ENCODE data around the gene ARHGAP18. TPM values are rescaled to one million over a fixed set of nuclear protein-coding genes. Genes with fewer than 3 reads are reported as not detected.

ARHGAP18 gene, protein sequence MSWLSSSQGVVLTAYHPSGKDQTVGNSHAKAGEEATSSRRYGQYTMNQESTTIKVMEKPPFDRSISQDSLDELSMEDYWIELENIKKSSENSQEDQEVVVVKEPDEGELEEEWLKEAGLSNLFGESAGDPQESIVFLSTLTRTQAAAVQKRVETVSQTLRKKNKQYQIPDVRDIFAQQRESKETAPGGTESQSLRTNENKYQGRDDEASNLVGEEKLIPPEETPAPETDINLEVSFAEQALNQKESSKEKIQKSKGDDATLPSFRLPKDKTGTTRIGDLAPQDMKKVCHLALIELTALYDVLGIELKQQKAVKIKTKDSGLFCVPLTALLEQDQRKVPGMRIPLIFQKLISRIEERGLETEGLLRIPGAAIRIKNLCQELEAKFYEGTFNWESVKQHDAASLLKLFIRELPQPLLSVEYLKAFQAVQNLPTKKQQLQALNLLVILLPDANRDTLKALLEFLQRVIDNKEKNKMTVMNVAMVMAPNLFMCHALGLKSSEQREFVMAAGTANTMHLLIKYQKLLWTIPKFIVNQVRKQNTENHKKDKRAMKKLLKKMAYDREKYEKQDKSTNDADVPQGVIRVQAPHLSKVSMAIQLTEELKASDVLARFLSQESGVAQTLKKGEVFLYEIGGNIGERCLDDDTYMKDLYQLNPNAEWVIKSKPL
- total RNA-seq, result 24.5 and 26.9 TPM in 2 replicates

- DNase-seq (ENCODE audit: low read depth), result peak; percentile 56
- peak within 1 kb of the TSS; percentile 77 for H3K4me3 ChIP-seq (ENCODE audit: low read depth, low read length)
- TF ChIP-seq CTCF (conservative IDR thresholded peaks at IDR 0.05; ENCODE audit: low read depth, low read length), result no peak
Observed at GRCh38 chr6:129709769-129710449, at the start of gene ARHGAP18. ARHGAP18 (minus strand) TSS chr6:129710177; CDS start chr6:129710136, 41 bp downstream.

DNA sequence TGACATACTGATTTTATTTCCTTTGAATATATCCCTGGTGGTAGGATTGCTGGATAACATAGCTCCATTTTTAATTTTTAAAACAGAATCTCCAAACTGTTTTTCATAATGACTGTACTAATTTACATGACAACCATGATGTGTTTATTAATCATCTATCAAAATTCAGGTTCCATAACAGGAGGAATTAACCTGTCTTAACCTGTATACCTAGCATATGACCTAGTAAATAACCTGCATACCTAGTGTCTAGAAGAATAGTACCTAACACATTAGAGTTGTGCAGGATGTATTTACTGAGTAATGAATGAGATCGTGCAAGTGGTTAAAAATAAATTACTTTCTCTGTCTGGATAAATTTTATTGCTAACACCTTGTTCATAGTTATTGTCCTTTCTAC is 45.8 kb upstream of the ARHGAP18 start:
- DNase-seq (ENCODE audit: low read depth), result no peak
- no peak for TF ChIP-seq CTCF (conservative IDR thresholded peaks at IDR 0.05; ENCODE audit: low read depth, low read length)
- no peak overlapping the region for H3K4me3 ChIP-seq (ENCODE audit: low read depth, low read length)

- no peak overlapping the region for H3K4me3 ChIP-seq (ENCODE audit: low read depth, low read length)
- TF ChIP-seq CTCF (conservative IDR thresholded peaks at IDR 0.05; ENCODE audit: low read depth, low read length), result no peak
- DNase-seq (ENCODE audit: low read depth), result no peak
Observed at GRCh38 chr6:129754750-129755149, 44.8 kb upstream of the ARHGAP18 start.

- DNase-seq (ENCODE audit: low read depth), result no peak
- H3K4me3 ChIP-seq (ENCODE audit: low read depth, low read length), result no peak overlapping the region
- no peak for TF ChIP-seq CTCF (conservative IDR thresholded peaks at IDR 0.05; ENCODE audit: low read depth, low read length)
Observed at GRCh38 chr6:129753422-129753821, 43.4 kb upstream of the ARHGAP18 start.

GRCh38 chr6:129751384-129751783 is 41.4 kb upstream of the ARHGAP18 start:
- TF ChIP-seq CTCF (conservative IDR thresholded peaks at IDR 0.05; ENCODE audit: low read depth, low read length), result no peak

GRCh38 chr6:129750360-129750759 is 40.4 kb upstream of the ARHGAP18 start:
- H3K4me3 ChIP-seq (ENCODE audit: low read depth, low read length), result no peak overlapping the region
- DNase-seq (ENCODE audit: low read depth), result no peak

More at GRCh38 chr6:129751384-129751783, 41.4 kb upstream of the ARHGAP18 start:
- H3K4me3 ChIP-seq (ENCODE audit: low read depth, low read length), result no peak overlapping the region
- DNase-seq (ENCODE audit: low read depth), result no peak

More at GRCh38 chr6:129750360-129750759, 40.4 kb upstream of the ARHGAP18 start:
- no peak for TF ChIP-seq CTCF (conservative IDR thresholded peaks at IDR 0.05; ENCODE audit: low read depth, low read length)

Data from epithelial cell of proximal tubule (primary cell).